ENCODE measurements around the gene ATXN7L1. TPM values are rescaled to one million over a fixed set of nuclear protein-coding genes. Genes with fewer than 3 reads are reported as not detected.

The ATXN7L1 gene
- total and polyA plus RNA-seq, 2 donors: 7.2 to 7.8 TPM

GRCh38 chr7:105911961-105912575, 35.7 kb upstream of the ATXN7L1 start:
- H3K9me3 ChIP-seq (ENCODE audit: control insufficient read depth in 2 of 2, insufficient read depth in 1 of 2, low read length in 1 of 2): peaks cover 0 to 6% of the 10 kb centered on the region in 2 donors
- H3K4me3 ChIP-seq (ENCODE audit: low read length in 2 of 2): no peak overlapping the region
- no peak overlapping the region for H3K27ac ChIP-seq (ENCODE audit: low read depth in 1 of 2, low read length in 1 of 2)
- peaks cover 0 to 2% of the 10 kb centered on the region in 2 donors for H3K27me3 ChIP-seq (ENCODE audit: control insufficient read depth in 2 of 2, insufficient read depth in 1 of 2, low read length in 1 of 2)
- no peaks in the 10 kb centered on the region for H3K4me1 ChIP-seq (ENCODE audit: control insufficient read depth in 2 of 2, insufficient read depth in 2 of 2, low read length in 2 of 2)
- DNase-seq (ENCODE audit: low read depth in 6 of 9, low spot score in 9 of 9): no peak
- WGBS: 96% methylated on average over 4 of the region's 4 CpGs
- H3K36me3 ChIP-seq (ENCODE audit: control insufficient read depth in 2 of 2, insufficient read depth in 2 of 2, low read length in 1 of 2): no peaks in the 10 kb centered on the region

GRCh38 chr7:105910172-105910571, 33.8 kb upstream of the ATXN7L1 start:
- no peaks in the 10 kb centered on the region for H3K36me3 ChIP-seq (ENCODE audit: control insufficient read depth in 2 of 2, insufficient read depth in 2 of 2, low read length in 1 of 2)
- no peaks in the 10 kb centered on the region for H3K4me1 ChIP-seq (ENCODE audit: control insufficient read depth in 2 of 2, insufficient read depth in 2 of 2, low read length in 2 of 2)
- WGBS: 96% methylated on average over 5 of the region's 5 CpGs
- DNase-seq (ENCODE audit: low read depth in 6 of 9, low spot score in 9 of 9): peak in 1 of 9 donors; percentile 21
- peaks cover 0 to 2% of the 10 kb centered on the region in 2 donors for H3K27me3 ChIP-seq (ENCODE audit: control insufficient read depth in 2 of 2, insufficient read depth in 1 of 2, low read length in 1 of 2)
- no peak overlapping the region for H3K4me3 ChIP-seq (ENCODE audit: low read length in 2 of 2)
- H3K9me3 ChIP-seq (ENCODE audit: control insufficient read depth in 2 of 2, insufficient read depth in 1 of 2, low read length in 1 of 2): peaks cover 0 to 6% of the 10 kb centered on the region in 2 donors
- H3K27ac ChIP-seq (ENCODE audit: low read depth in 1 of 2, low read length in 1 of 2): no peak overlapping the region

GRCh38 chr7:105909742-105910141, 33.3 kb upstream of the ATXN7L1 start:
- 97% methylated on average over 7 of the region's 7 CpGs for WGBS
- H3K4me1 ChIP-seq (ENCODE audit: control insufficient read depth in 2 of 2, insufficient read depth in 2 of 2, low read length in 2 of 2): no peaks in the 10 kb centered on the region
- H3K9me3 ChIP-seq (ENCODE audit: control insufficient read depth in 2 of 2, insufficient read depth in 1 of 2, low read length in 1 of 2): peaks cover 0 to 6% of the 10 kb centered on the region in 2 donors
- DNase-seq (ENCODE audit: low read depth in 6 of 9, low spot score in 9 of 9): no peak
- no peak overlapping the region for H3K27ac ChIP-seq (ENCODE audit: low read depth in 1 of 2, low read length in 1 of 2)
- H3K27me3 ChIP-seq (ENCODE audit: control insufficient read depth in 2 of 2, insufficient read depth in 1 of 2, low read length in 1 of 2): peaks cover 0 to 2% of the 10 kb centered on the region in 2 donors
- no peaks in the 10 kb centered on the region for H3K36me3 ChIP-seq (ENCODE audit: control insufficient read depth in 2 of 2, insufficient read depth in 2 of 2, low read length in 1 of 2)
- no peak overlapping the region for H3K4me3 ChIP-seq (ENCODE audit: low read length in 2 of 2)

- 64% methylated on average over 9 of the region's 9 CpGs for WGBS
- Histone ChIP-seq H3K36me3 (ENCODE audit: control insufficient read depth in 2 of 2, insufficient read depth in 2 of 2, low read length in 1 of 2) (no peaks in the 10 kb centered on the region), H3K9me3 (ENCODE audit: control insufficient read depth in 2 of 2, insufficient read depth in 1 of 2, low read length in 1 of 2) (peaks cover 0 to 6% of the 10 kb centered on the region in 2 donors), H3K4me3 (ENCODE audit: low read length in 2 of 2) (no peak overlapping the region), H3K27ac (ENCODE audit: low read depth in 1 of 2, low read length in 1 of 2) (no peak overlapping the region), H3K4me1 (ENCODE audit: control insufficient read depth in 2 of 2, insufficient read depth in 2 of 2, low read length in 2 of 2) (no peaks in the 10 kb centered on the region), H3K27me3 (ENCODE audit: control insufficient read depth in 2 of 2, insufficient read depth in 1 of 2, low read length in 1 of 2) (peaks cover 0 to 2% of the 10 kb centered on the region in 2 donors)
- no peak for DNase-seq (ENCODE audit: low read depth in 6 of 9, low spot score in 9 of 9)
Measured at GRCh38 chr7:105907129-105907846, 30.9 kb upstream of the ATXN7L1 start.

- Histone ChIP-seq H3K4me1 (ENCODE audit: control insufficient read depth in 2 of 2, insufficient read depth in 2 of 2, low read length in 2 of 2) (no peaks in the 10 kb centered on the region), H3K27ac (ENCODE audit: low read depth in 1 of 2, low read length in 1 of 2) (no peak overlapping the region), H3K27me3 (ENCODE audit: control insufficient read depth in 2 of 2, insufficient read depth in 1 of 2, low read length in 1 of 2) (peaks cover 0 to 2% of the 10 kb centered on the region in 2 donors), H3K9me3 (ENCODE audit: control insufficient read depth in 2 of 2, insufficient read depth in 1 of 2, low read length in 1 of 2) (peaks cover 0 to 6% of the 10 kb centered on the region in 2 donors), H3K4me3 (ENCODE audit: low read length in 2 of 2) (no peak overlapping the region), H3K36me3 (ENCODE audit: control insufficient read depth in 2 of 2, insufficient read depth in 2 of 2, low read length in 1 of 2) (no peaks in the 10 kb centered on the region)
- 91% methylated on average over 2 of the region's 2 CpGs for WGBS
- DNase-seq (ENCODE audit: low read depth in 6 of 9, low spot score in 9 of 9): no peak
Measured at GRCh38 chr7:105906695-105907094, 30.3 kb upstream of the ATXN7L1 start.

- no peak overlapping the region for H3K27ac ChIP-seq (ENCODE audit: low read depth in 1 of 2, low read length in 1 of 2)
- peaks cover 0 to 6% of the 10 kb centered on the region in 2 donors for H3K9me3 ChIP-seq (ENCODE audit: control insufficient read depth in 2 of 2, insufficient read depth in 1 of 2, low read length in 1 of 2)
- no peaks in the 10 kb centered on the region for H3K36me3 ChIP-seq (ENCODE audit: control insufficient read depth in 2 of 2, insufficient read depth in 2 of 2, low read length in 1 of 2)
- no peak overlapping the region for H3K4me3 ChIP-seq (ENCODE audit: low read length in 2 of 2)
- H3K4me1 ChIP-seq (ENCODE audit: control insufficient read depth in 2 of 2, insufficient read depth in 2 of 2, low read length in 2 of 2): no peaks in the 10 kb centered on the region
- no peak for DNase-seq (ENCODE audit: low read depth in 6 of 9, low spot score in 9 of 9)
- H3K27me3 ChIP-seq (ENCODE audit: control insufficient read depth in 2 of 2, insufficient read depth in 1 of 2, low read length in 1 of 2): peaks cover 0 to 2% of the 10 kb centered on the region in 2 donors
- whole genome bisulfite sequencing: 86% methylated on average over 8 of the region's 8 CpGs
Measured at GRCh38 chr7:105905910-105906568, 29.6 kb upstream of the ATXN7L1 start.

- WGBS: 91% methylated on average over 11 of the region's 11 CpGs
- Histone ChIP-seq H3K27ac (ENCODE audit: low read depth in 1 of 2, low read length in 1 of 2) (no peak overlapping the region), H3K4me3 (ENCODE audit: low read length in 2 of 2) (no peak overlapping the region), H3K36me3 (ENCODE audit: control insufficient read depth in 2 of 2, insufficient read depth in 2 of 2, low read length in 1 of 2) (no peaks in the 10 kb centered on the region), H3K27me3 (ENCODE audit: control insufficient read depth in 2 of 2, insufficient read depth in 1 of 2, low read length in 1 of 2) (peaks cover 0 to 2% of the 10 kb centered on the region in 2 donors), H3K9me3 (ENCODE audit: control insufficient read depth in 2 of 2, insufficient read depth in 1 of 2, low read length in 1 of 2) (peaks cover 0 to 2% of the 10 kb centered on the region in 2 donors), H3K4me1 (ENCODE audit: control insufficient read depth in 2 of 2, insufficient read depth in 2 of 2, low read length in 2 of 2) (no peaks in the 10 kb centered on the region)
- DNase-seq (ENCODE audit: low read depth in 6 of 9, low spot score in 9 of 9): no peak
Measured at GRCh38 chr7:105905209-105905909, 29.0 kb upstream of the ATXN7L1 start.

- 91% methylated on average over 1 of the region's 1 CpG for WGBS
- Histone ChIP-seq H3K4me3 (ENCODE audit: low read length in 2 of 2) (no peak overlapping the region), H3K27me3 (ENCODE audit: control insufficient read depth in 2 of 2, insufficient read depth in 1 of 2, low read length in 1 of 2) (peaks cover 0 to 2% of the 10 kb centered on the region in 2 donors), H3K36me3 (ENCODE audit: control insufficient read depth in 2 of 2, insufficient read depth in 2 of 2, low read length in 1 of 2) (no peaks in the 10 kb centered on the region), H3K9me3 (ENCODE audit: control insufficient read depth in 2 of 2, insufficient read depth in 1 of 2, low read length in 1 of 2) (no peaks in the 10 kb centered on the region), H3K4me1 (ENCODE audit: control insufficient read depth in 2 of 2, insufficient read depth in 2 of 2, low read length in 2 of 2) (no peaks in the 10 kb centered on the region), H3K27ac (ENCODE audit: low read depth in 1 of 2, low read length in 1 of 2) (no peak overlapping the region)
- no peak for DNase-seq (ENCODE audit: low read depth in 6 of 9, low spot score in 9 of 9)
Measured at GRCh38 chr7:105904064-105904463, 27.7 kb upstream of the ATXN7L1 start.
